ENCODE results near the gene DPF3. TPM values are rescaled to one million over a fixed set of nuclear protein-coding genes. Genes with fewer than 3 reads are reported as not detected.

The DPF3 gene
- total RNA-seq, 1 experiment from 2014 or later = not detected

- in situ Hi-C loops (cut with HindIII; ENCODE audit: low sequenced_read_pairs) = no loop called here
These were observed 13.0 kb upstream of the DPF3 start for GRCh38 chr14:72906879-72907278.

GRCh38 chr14:72906316-72906715, 12.4 kb upstream of the DPF3 start:
- in situ Hi-C loops (cut with HindIII; ENCODE audit: low sequenced_read_pairs) = no loop called here
- no peak for DNase-seq (ENCODE audit: low spot score)

More at GRCh38 chr14:72906879-72907278, 13.0 kb upstream of the DPF3 start:
- no peak for DNase-seq (ENCODE audit: low spot score)

- peak; percentile 83 for DNase-seq (ENCODE audit: low spot score)
- in situ Hi-C loops (cut with HindIII; ENCODE audit: low sequenced_read_pairs) = no loop called here
These were observed 11.1 kb upstream of the DPF3 start for GRCh38 chr14:72904840-72905561.

GRCh38 chr14:72904218-72904617, 10.3 kb upstream of the DPF3 start:
- in situ Hi-C loops (cut with HindIII; ENCODE audit: low sequenced_read_pairs) = no loop called here
- no peak for DNase-seq (ENCODE audit: low spot score)

GRCh38 chr14:72903716-72904115, 9.8 kb upstream of the DPF3 start:
- in situ Hi-C loops (cut with HindIII; ENCODE audit: low sequenced_read_pairs) = no loop called here
- no peak for DNase-seq (ENCODE audit: low spot score)

- in situ Hi-C loops (cut with HindIII; ENCODE audit: low sequenced_read_pairs) = no loop called here
- DNase-seq (ENCODE audit: low spot score) = no peak
These were observed 9.1 kb upstream of the DPF3 start for GRCh38 chr14:72902801-72903530.

- DNase-seq (ENCODE audit: low spot score) = no peak
- in situ Hi-C loops (cut with HindIII; ENCODE audit: low sequenced_read_pairs) = no loop called here
These were observed 7.5 kb upstream of the DPF3 start for GRCh38 chr14:72901361-72901760.

- in situ Hi-C loops (cut with HindIII; ENCODE audit: low sequenced_read_pairs) = no loop called here
- no peak for DNase-seq (ENCODE audit: low spot score)
These were observed 4.5 kb upstream of the DPF3 start for GRCh38 chr14:72898448-72898847.

GRCh38 chr14:72894623-72895378, 900 bp upstream of the DPF3 start:
- DNase-seq (ENCODE audit: low spot score) = no peak
- in situ Hi-C loops (cut with HindIII; ENCODE audit: low sequenced_read_pairs) = no loop called here

- in situ Hi-C loops (cut with HindIII; ENCODE audit: low sequenced_read_pairs) = no loop called here
- peak; percentile 57 for DNase-seq (ENCODE audit: low spot score)
These were observed 372 bp upstream of the DPF3 start for GRCh38 chr14:72894323-72894622.

GRCh38 chr14:72892879-72893635, 844 bp downstream of the DPF3 start:
- DNase-seq (ENCODE audit: low spot score) = peak; percentile 62

GRCh38 chr14:72892103-72892878, 1.6 kb downstream of the DPF3 start:
- peak; percentile 58 for DNase-seq (ENCODE audit: low spot score)
- in situ Hi-C loops (cut with HindIII; ENCODE audit: low sequenced_read_pairs) = no loop called here

More at GRCh38 chr14:72892879-72893635, 844 bp downstream of the DPF3 start:
- in situ Hi-C loops (cut with HindIII; ENCODE audit: low sequenced_read_pairs) = no loop called here

- DNase-seq (ENCODE audit: low spot score) = no peak
- in situ Hi-C loops (cut with HindIII; ENCODE audit: low sequenced_read_pairs) = no loop called here
These were observed 2.2 kb downstream of the DPF3 start for GRCh38 chr14:72891666-72892102.

GRCh38 chr14:72889366-72889765, 4.5 kb downstream of the DPF3 start:
- in situ Hi-C loops (cut with HindIII; ENCODE audit: low sequenced_read_pairs) = no loop called here
- no peak for DNase-seq (ENCODE audit: low spot score)

GRCh38 chr14:72888636-72889201, 5.2 kb downstream of the DPF3 start:
- in situ Hi-C loops (cut with HindIII; ENCODE audit: low sequenced_read_pairs) = no loop called here
- DNase-seq (ENCODE audit: low spot score) = no peak

- no peak for DNase-seq (ENCODE audit: low spot score)
- in situ Hi-C loops (cut with HindIII; ENCODE audit: low sequenced_read_pairs) = no loop called here
These were observed 5.7 kb downstream of the DPF3 start for GRCh38 chr14:72888192-72888591.

- in situ Hi-C loops (cut with HindIII; ENCODE audit: low sequenced_read_pairs) = no loop called here
- DNase-seq (ENCODE audit: low spot score) = no peak
These were observed 6.4 kb downstream of the DPF3 start for GRCh38 chr14:72887514-72887913.

GRCh38 chr14:72884386-72884785, 9.5 kb downstream of the DPF3 start:
- in situ Hi-C loops (cut with HindIII; ENCODE audit: low sequenced_read_pairs) = no loop called here
- no peak for DNase-seq (ENCODE audit: low spot score)
